SJSA1 (cell line): Measurements from ENCODE around the gene NLN. TPM values are rescaled to one million over a fixed set of nuclear protein-coding genes. Genes with fewer than 3 reads are reported as not detected.
"Not testable (repeated sequence)": the region's sequence is repeated elsewhere in the genome, so short reads cannot be mapped to it uniquely, and the experiment has no call there.

ENCODE experiments used
- DNase-seq, 2 experiments: peaks; one replicate each; pipeline ENCODE4 v3.0.0-alpha.2; 2015 to 2020; ENCODE audit warnings: low spot score in 2 of 2, low read depth in 1 of 2
- H3K27ac ChIP-seq: fragments of 250-450 bp; sonication (Bioruptor Pico); 2 replicates; pipeline ENCODE4 v1.5.1; 2020; ENCODE audit warnings: mild to moderate bottlenecking, moderate library complexity
- H3K27me3 ChIP-seq: fragments of 250-450 bp; sonication (Bioruptor Pico); replicated peaks from 2 replicates; pipeline ENCODE4 v1.5.1; 2020; ENCODE audit warnings: mild to moderate bottlenecking, moderate library complexity
- H3K36me3 ChIP-seq: fragments of 250-450 bp; sonication (Bioruptor Pico); 2 replicates; pipeline ENCODE4 v1.5.1; 2020; ENCODE audit warnings: mild to moderate bottlenecking
- H3K4me1 ChIP-seq: fragments of 250-450 bp; sonication (Bioruptor Pico); replicated peaks from 2 replicates; pipeline ENCODE4 v1.6.1; 2021; ENCODE audit warnings: mild to moderate bottlenecking
- H3K4me3 ChIP-seq: fragments of 250-450 bp; sonication (Bioruptor Pico); 2 replicates; pipeline ENCODE4 v1.5.1; 2020; ENCODE audit warnings: mild to moderate bottlenecking
- H3K9me3 ChIP-seq: fragments of 250-450 bp; sonication (Bioruptor Pico); replicated peaks from 2 replicates; pipeline ENCODE4 v1.5.1; 2020; ENCODE audit warnings: mild to moderate bottlenecking
- total RNA-seq: library from RNA; depleted of rRNA; stranded (reverse); fragments of >200 nt; shearing (Covaris generic); gene quantifications from 2 replicates; pipeline ENCODE4 v1.2.3, GENCODE V29; 2014; rRNA removed

Gene NLN
- total RNA-seq, result 27.4 and 32.4 TPM in 2 replicates

- Histone ChIP-seq H3K4me3 (peak within 1 kb of the TSS; percentile 89), H3K36me3 (peaks cover 15% of the 10 kb centered on the region)
These were observed at the start of gene NLN, which contains the start of gene SGTB for GRCh38 chr5:65721720-65722574. NLN (plus strand) TSS chr5:65722205; CDS start chr5:65722374, 169 bp downstream. SGTB (minus strand) TSS chr5:65722109; CDS start chr5:65720807, 1,302 bp downstream.

GRCh38 chr5:65672796-65673195, 49.2 kb upstream of the NLN start:
- peaks cover 17% of the 10 kb centered on the region for H3K36me3 ChIP-seq
- H3K4me1 ChIP-seq, result no peaks in the 10 kb centered on the region
- H3K9me3 ChIP-seq, result no peaks in the 10 kb centered on the region
- H3K27ac ChIP-seq, result no peak overlapping the region
- no peak overlapping the region for H3K4me3 ChIP-seq
- no peak for DNase-seq
- no peaks in the 10 kb centered on the region for H3K27me3 ChIP-seq

More at GRCh38 chr5:65721720-65722574, at the start of gene NLN, which contains the start of gene SGTB:
- no peaks in the 10 kb centered on the region for H3K9me3 ChIP-seq
- peak within 1 kb of the TSS; percentile 82 for H3K27ac ChIP-seq
- H3K27me3 ChIP-seq, result no peaks in the 10 kb centered on the region
- peaks cover 11% of the 10 kb centered on the region; the same call in 1 of the 2 replicates for H3K4me1 ChIP-seq
- DNase-seq, result peak; percentile 68 to 85

GRCh38 chr5:65674749-65675148, 47.3 kb upstream of the NLN start:
- H3K27ac ChIP-seq, result no peak overlapping the region
- no peak overlapping the region for H3K4me3 ChIP-seq
- no peak for DNase-seq
- no peaks in the 10 kb centered on the region for H3K9me3 ChIP-seq
- H3K27me3 ChIP-seq, result no peaks in the 10 kb centered on the region
- H3K36me3 ChIP-seq, result peaks cover 17% of the 10 kb centered on the region
- no peaks in the 10 kb centered on the region for H3K4me1 ChIP-seq

- not testable (repeated sequence) for H3K4me3 ChIP-seq, H3K27ac ChIP-seq, DNase-seq, H3K4me1 ChIP-seq, H3K27me3 ChIP-seq, H3K9me3 ChIP-seq
- H3K36me3 ChIP-seq, result peaks cover 13% of the 10 kb centered on the region
These were observed 45.9 kb upstream of the NLN start for GRCh38 chr5:65676056-65676455.

- peaks cover 9% of the 10 kb centered on the region for H3K36me3 ChIP-seq
- no peaks in the 10 kb centered on the region for H3K4me1 ChIP-seq
- no peak overlapping the region for H3K4me3 ChIP-seq
These were observed 39.9 kb upstream of the NLN start for GRCh38 chr5:65682148-65682547.

GRCh38 chr5:65693121-65693520, 28.9 kb upstream of the NLN start:
- no peak overlapping the region for H3K27ac ChIP-seq
- H3K27me3 ChIP-seq, result no peaks in the 10 kb centered on the region
- no peak for DNase-seq
- 0 out of 2 replicates have a peak, but pooled peaks cover 3% of the 10 kb centered on the region for H3K36me3 ChIP-seq
- no peaks in the 10 kb centered on the region for H3K4me1 ChIP-seq
- no peak overlapping the region for H3K4me3 ChIP-seq
- H3K9me3 ChIP-seq, result no peaks in the 10 kb centered on the region

More at GRCh38 chr5:65682148-65682547, 39.9 kb upstream of the NLN start:
- H3K9me3 ChIP-seq, result no peaks in the 10 kb centered on the region
- H3K27ac ChIP-seq, result no peak overlapping the region
- no peaks in the 10 kb centered on the region for H3K27me3 ChIP-seq
- no peak for DNase-seq

- Histone ChIP-seq H3K36me3 (peaks cover 6% of the 10 kb centered on the region; the same call in 1 of the 2 replicates), H3K4me3 (no peak overlapping the region), H3K4me1 (no peaks in the 10 kb centered on the region), H3K27me3 (no peaks in the 10 kb centered on the region), H3K27ac (no peak overlapping the region), H3K9me3 (no peaks in the 10 kb centered on the region)
- DNase-seq, result no peak
These were observed 26.7 kb upstream of the NLN start for GRCh38 chr5:65695162-65695755.

- no peaks in the 10 kb centered on the region for H3K9me3 ChIP-seq
- H3K36me3 ChIP-seq, result peaks cover 6% of the 10 kb centered on the region; the same call in 1 of the 2 replicates
- H3K4me3 ChIP-seq, result no peak overlapping the region
- H3K4me1 ChIP-seq, result no peaks in the 10 kb centered on the region
- no peak for DNase-seq
- H3K27ac ChIP-seq, result no peak overlapping the region
- H3K27me3 ChIP-seq, result no peaks in the 10 kb centered on the region
These were observed 26.1 kb upstream of the NLN start for GRCh38 chr5:65695896-65696295.

- no peak overlapping the region for H3K27ac ChIP-seq
- H3K27me3 ChIP-seq, result no peaks in the 10 kb centered on the region
- H3K4me3 ChIP-seq, result no peak overlapping the region
- peaks cover 6% of the 10 kb centered on the region; the same call in 1 of the 2 replicates for H3K36me3 ChIP-seq
- DNase-seq, result no peak
- no peaks in the 10 kb centered on the region for H3K9me3 ChIP-seq
- H3K4me1 ChIP-seq, result no peaks in the 10 kb centered on the region
These were observed 25.1 kb upstream of the NLN start for GRCh38 chr5:65696892-65697291.

GRCh38 chr5:65699338-65699737, 22.7 kb upstream of the NLN start:
- Histone ChIP-seq H3K4me1 (no peaks in the 10 kb centered on the region), H3K36me3 (peaks cover 9% of the 10 kb centered on the region; the same call in 1 of the 2 replicates), H3K9me3 (no peaks in the 10 kb centered on the region), H3K4me3 (no peak overlapping the region), H3K27ac (no peak overlapping the region), H3K27me3 (no peaks in the 10 kb centered on the region)
- no peak for DNase-seq

- Histone ChIP-seq H3K4me3 (no peak overlapping the region), H3K27ac (no peak overlapping the region), H3K36me3 (peaks cover 6% of the 10 kb centered on the region; the same call in 1 of the 2 replicates), H3K27me3 (no peaks in the 10 kb centered on the region), H3K9me3 (no peaks in the 10 kb centered on the region), H3K4me1 (no peaks in the 10 kb centered on the region)
- DNase-seq, result no peak
These were observed 20.0 kb upstream of the NLN start for GRCh38 chr5:65702036-65702435.

- Histone ChIP-seq H3K27me3 (no peaks in the 10 kb centered on the region), H3K4me3 (no peak overlapping the region), H3K36me3 (peaks cover 14% of the 10 kb centered on the region), H3K4me1 (no peaks in the 10 kb centered on the region), H3K9me3 (no peaks in the 10 kb centered on the region), H3K27ac (no peak overlapping the region)
- no peak for DNase-seq
These were observed 17.3 kb upstream of the NLN start for GRCh38 chr5:65704621-65705239.

GRCh38 chr5:65707663-65708062, 14.3 kb upstream of the NLN start:
- Histone ChIP-seq H3K36me3 (peaks cover 10% of the 10 kb centered on the region), H3K27ac (no peak overlapping the region), H3K9me3 (no peaks in the 10 kb centered on the region), H3K4me1 (no peaks in the 10 kb centered on the region), H3K4me3 (no peak overlapping the region), H3K27me3 (no peaks in the 10 kb centered on the region)
- DNase-seq, result no peak

- Histone ChIP-seq H3K27ac (no peak overlapping the region), H3K27me3 (no peaks in the 10 kb centered on the region), H3K36me3 (peaks cover 10% of the 10 kb centered on the region), H3K4me3 (no peak overlapping the region), H3K9me3 (no peaks in the 10 kb centered on the region), H3K4me1 (no peaks in the 10 kb centered on the region)
- no peak for DNase-seq
These were observed 13.9 kb upstream of the NLN start for GRCh38 chr5:65708145-65708544.
